ENCODE data around the gene SLIT3.

SLIT3 gene

DNA sequence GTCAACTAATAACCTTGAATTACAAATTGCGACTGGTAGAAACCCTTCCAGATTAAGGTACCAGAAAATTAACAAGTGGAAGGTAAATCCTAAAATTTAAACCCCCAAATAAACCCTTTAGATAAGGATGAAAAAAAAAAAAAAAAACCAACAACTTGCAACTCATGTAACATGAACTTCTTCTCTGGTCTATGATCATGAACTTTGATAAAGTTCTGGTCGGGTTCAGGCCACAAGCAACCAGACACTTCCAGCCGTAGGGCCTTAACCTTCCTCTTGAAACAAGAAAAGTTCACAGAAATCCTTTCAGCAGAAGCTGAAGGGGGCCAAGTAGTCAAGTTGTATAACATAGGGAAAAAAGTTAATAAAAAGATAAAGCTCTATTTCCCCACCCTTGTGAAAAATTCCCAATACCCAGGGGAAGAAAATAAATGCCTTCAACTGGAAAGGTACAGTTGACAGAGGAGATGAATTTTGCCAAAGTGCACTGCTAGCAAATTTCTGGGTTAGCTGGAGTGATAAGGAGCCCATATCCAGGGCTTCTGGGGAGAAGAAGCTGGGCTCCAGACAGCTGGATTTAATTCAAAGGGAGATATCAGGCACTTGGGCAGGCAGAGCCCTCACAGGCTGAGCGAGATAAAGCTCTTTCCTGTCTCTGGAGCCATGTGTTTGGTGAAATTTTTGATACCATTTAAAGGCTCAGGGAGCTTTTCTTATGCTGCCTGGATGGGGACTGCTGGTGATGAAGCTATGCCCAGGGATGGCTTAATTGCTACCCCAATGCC lies 487.6 kb downstream of the SLIT3 start:
- Histone ChIP-seq H3K27me3 (ENCODE audit: control insufficient read depth, insufficient read depth, low read length) (no peaks in the 10 kb centered on the region), H3K9ac (ENCODE audit: low read depth, low read length) (no peak overlapping the region), H3K36me3 (ENCODE audit: control insufficient read depth, insufficient read depth, low read length) (no peaks in the 10 kb centered on the region), H3K4me1 (ENCODE audit: control insufficient read depth, insufficient read depth, low read length) (no peaks in the 10 kb centered on the region), H3K9me3 (ENCODE audit: control insufficient read depth, insufficient read depth, low read length) (no peaks in the 10 kb centered on the region), H3K4me3 (ENCODE audit: low read depth, low read length) (no peak overlapping the region)

GRCh38 chr5:168810641-168811040 lies 490.3 kb downstream of the SLIT3 start:
- Histone ChIP-seq H3K4me1 (ENCODE audit: control insufficient read depth, insufficient read depth, low read length) (no peaks in the 10 kb centered on the region), H3K36me3 (ENCODE audit: control insufficient read depth, insufficient read depth, low read length) (no peaks in the 10 kb centered on the region), H3K9ac (ENCODE audit: low read depth, low read length) (no peak overlapping the region), H3K27me3 (ENCODE audit: control insufficient read depth, insufficient read depth, low read length) (no peaks in the 10 kb centered on the region), H3K9me3 (ENCODE audit: control insufficient read depth, insufficient read depth, low read length) (no peaks in the 10 kb centered on the region), H3K4me3 (ENCODE audit: low read depth, low read length) (no peak overlapping the region)

DNA sequence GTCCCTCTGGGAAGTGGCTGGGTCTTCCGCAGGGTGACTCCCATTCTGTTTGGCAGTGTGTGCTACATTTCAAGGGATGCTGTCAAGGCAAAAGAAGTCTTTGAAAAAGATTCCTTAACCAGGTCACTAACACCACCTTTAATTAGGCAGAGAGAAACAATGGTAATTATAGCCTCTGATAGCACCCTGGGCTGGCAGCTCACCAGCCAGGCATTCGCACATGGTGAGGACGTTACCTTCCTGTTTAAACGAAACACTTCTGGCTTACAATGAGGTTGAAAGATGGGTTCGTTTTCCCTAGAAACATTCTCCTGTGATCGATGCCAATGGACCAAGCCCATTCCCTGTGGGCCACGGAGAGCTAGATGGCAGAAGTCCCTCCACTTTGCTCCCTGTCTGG lies 491.7 kb downstream of the SLIT3 start:
- H3K9ac ChIP-seq (ENCODE audit: low read depth, low read length), result no peak overlapping the region
- no peaks in the 10 kb centered on the region for H3K36me3 ChIP-seq (ENCODE audit: control insufficient read depth, insufficient read depth, low read length)
- no peaks in the 10 kb centered on the region for H3K4me1 ChIP-seq (ENCODE audit: control insufficient read depth, insufficient read depth, low read length)
- no peaks in the 10 kb centered on the region for H3K27me3 ChIP-seq (ENCODE audit: control insufficient read depth, insufficient read depth, low read length)
- H3K9me3 ChIP-seq (ENCODE audit: control insufficient read depth, insufficient read depth, low read length), result no peaks in the 10 kb centered on the region
- no peak overlapping the region for H3K4me3 ChIP-seq (ENCODE audit: low read depth, low read length)

DNA sequence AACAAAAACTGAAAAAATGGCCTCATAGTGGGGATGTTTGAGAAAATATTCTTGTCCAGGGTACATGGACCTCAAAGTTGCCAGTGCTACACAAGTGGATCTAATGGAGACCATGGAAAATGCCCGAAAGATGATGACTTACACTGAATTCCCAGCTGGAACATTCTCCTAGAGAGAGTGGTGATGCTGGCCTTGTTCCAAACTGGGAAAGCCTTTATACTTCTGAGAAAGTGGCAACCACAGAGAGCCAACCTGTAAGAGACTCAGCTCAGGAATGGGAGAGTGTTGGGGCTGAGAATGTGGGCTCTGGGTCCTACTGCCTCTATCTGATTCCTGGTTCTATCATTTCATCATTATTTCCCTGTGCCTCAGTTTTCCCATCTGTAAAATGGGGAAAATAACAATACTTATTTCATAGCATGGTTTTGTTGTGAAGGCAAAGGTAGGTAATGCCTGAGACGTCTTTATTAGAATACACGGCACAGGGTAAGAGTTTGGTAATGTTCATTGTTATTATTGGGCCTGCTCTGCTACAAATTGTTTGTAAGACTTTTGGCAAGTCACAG lies 492.8 kb downstream of the SLIT3 start:
- Histone ChIP-seq H3K36me3 (ENCODE audit: control insufficient read depth, insufficient read depth, low read length) (no peaks in the 10 kb centered on the region), H3K27me3 (ENCODE audit: control insufficient read depth, insufficient read depth, low read length) (no peaks in the 10 kb centered on the region)

DNA sequence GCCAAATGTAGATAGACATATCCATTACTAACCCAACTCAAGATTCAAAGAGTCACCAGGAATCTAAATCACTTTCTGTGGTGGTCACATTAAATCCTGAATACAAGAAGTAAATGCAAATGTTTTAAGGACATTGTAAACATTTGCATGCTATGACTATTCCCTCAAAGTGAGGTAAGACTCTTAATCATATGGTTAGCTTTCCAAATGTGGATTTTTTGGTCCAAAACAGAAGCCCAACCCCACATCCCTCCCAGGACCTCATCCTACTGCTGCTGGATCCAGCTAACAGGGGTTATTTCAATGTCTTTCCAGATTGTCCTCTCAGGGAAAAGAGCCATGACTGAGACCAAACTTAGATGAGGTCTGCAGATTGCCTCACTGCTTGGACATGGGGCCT lies 493.7 kb downstream of the SLIT3 start:
- Histone ChIP-seq H3K4me1 (ENCODE audit: control insufficient read depth, insufficient read depth, low read length) (no peaks in the 10 kb centered on the region), H3K27me3 (ENCODE audit: control insufficient read depth, insufficient read depth, low read length) (no peaks in the 10 kb centered on the region), H3K4me3 (ENCODE audit: low read depth, low read length) (no peak overlapping the region)

More for the DNA sequence above, 492.8 kb downstream of the SLIT3 start:
- no peak overlapping the region for H3K9ac ChIP-seq (ENCODE audit: low read depth, low read length)
- H3K9me3 ChIP-seq (ENCODE audit: control insufficient read depth, insufficient read depth, low read length), result no peaks in the 10 kb centered on the region
- no peak overlapping the region for H3K4me3 ChIP-seq (ENCODE audit: low read depth, low read length)
- no peaks in the 10 kb centered on the region for H3K4me1 ChIP-seq (ENCODE audit: control insufficient read depth, insufficient read depth, low read length)

GRCh38 chr5:168803541-168803940 lies 497.4 kb downstream of the SLIT3 start:
- no peaks in the 10 kb centered on the region for H3K36me3 ChIP-seq (ENCODE audit: control insufficient read depth, insufficient read depth, low read length)
- H3K4me3 ChIP-seq (ENCODE audit: low read depth, low read length), result no peak overlapping the region
- H3K9me3 ChIP-seq (ENCODE audit: control insufficient read depth, insufficient read depth, low read length), result no peaks in the 10 kb centered on the region
- no peaks in the 10 kb centered on the region for H3K27me3 ChIP-seq (ENCODE audit: control insufficient read depth, insufficient read depth, low read length)
- H3K9ac ChIP-seq (ENCODE audit: low read depth, low read length), result no peak overlapping the region
- no peaks in the 10 kb centered on the region for H3K4me1 ChIP-seq (ENCODE audit: control insufficient read depth, insufficient read depth, low read length)

More for the DNA sequence above, 493.7 kb downstream of the SLIT3 start:
- Histone ChIP-seq H3K9me3 (ENCODE audit: control insufficient read depth, insufficient read depth, low read length) (no peaks in the 10 kb centered on the region), H3K36me3 (ENCODE audit: control insufficient read depth, insufficient read depth, low read length) (no peaks in the 10 kb centered on the region), H3K9ac (ENCODE audit: low read depth, low read length) (no peak overlapping the region)

- H3K4me1 ChIP-seq (ENCODE audit: control insufficient read depth, insufficient read depth, low read length), result no peaks in the 10 kb centered on the region
- H3K9me3 ChIP-seq (ENCODE audit: control insufficient read depth, insufficient read depth, low read length), result no peaks in the 10 kb centered on the region
- H3K27me3 ChIP-seq (ENCODE audit: control insufficient read depth, insufficient read depth, low read length), result no peaks in the 10 kb centered on the region
Measured at GRCh38 chr5:168802337-168802736, 498.6 kb downstream of the SLIT3 start.

DNA sequence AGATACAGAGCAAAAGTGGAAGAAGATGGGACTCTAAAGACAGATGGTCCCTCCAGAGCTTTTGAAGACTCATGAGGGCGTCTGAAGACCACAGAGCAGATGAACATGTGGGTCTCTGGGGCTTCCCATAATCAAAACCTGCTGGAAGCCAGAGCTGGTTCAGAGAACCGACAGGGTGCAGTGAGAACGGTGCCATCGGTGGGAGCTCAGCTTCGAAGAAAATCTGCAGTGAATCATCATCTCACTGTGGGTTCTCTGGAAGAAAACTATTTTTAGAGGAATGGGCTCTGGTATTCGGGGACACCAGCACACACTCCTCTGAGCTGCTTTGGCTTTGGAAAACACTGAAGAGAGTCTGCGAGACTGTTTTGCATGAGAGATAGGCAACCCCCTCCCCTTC lies 499.4 kb downstream of the SLIT3 start:
- Histone ChIP-seq H3K4me3 (ENCODE audit: low read depth, low read length) (no peak overlapping the region), H3K27me3 (ENCODE audit: control insufficient read depth, insufficient read depth, low read length) (no peaks in the 10 kb centered on the region), H3K4me1 (ENCODE audit: control insufficient read depth, insufficient read depth, low read length) (no peaks in the 10 kb centered on the region), H3K9me3 (ENCODE audit: control insufficient read depth, insufficient read depth, low read length) (no peaks in the 10 kb centered on the region), H3K36me3 (ENCODE audit: control insufficient read depth, insufficient read depth, low read length) (no peaks in the 10 kb centered on the region), H3K9ac (ENCODE audit: low read depth, low read length) (no peak overlapping the region)

More at GRCh38 chr5:168802337-168802736, 498.6 kb downstream of the SLIT3 start:
- no peaks in the 10 kb centered on the region for H3K36me3 ChIP-seq (ENCODE audit: control insufficient read depth, insufficient read depth, low read length)
- no peak overlapping the region for H3K9ac ChIP-seq (ENCODE audit: low read depth, low read length)
- H3K4me3 ChIP-seq (ENCODE audit: low read depth, low read length), result no peak overlapping the region

- H3K4me1 ChIP-seq (ENCODE audit: control insufficient read depth, insufficient read depth, low read length), result no peaks in the 10 kb centered on the region
- H3K36me3 ChIP-seq (ENCODE audit: control insufficient read depth, insufficient read depth, low read length), result no peaks in the 10 kb centered on the region
- no peak overlapping the region for H3K9ac ChIP-seq (ENCODE audit: low read depth, low read length)
- H3K27me3 ChIP-seq (ENCODE audit: control insufficient read depth, insufficient read depth, low read length), result no peaks in the 10 kb centered on the region
- no peaks in the 10 kb centered on the region for H3K9me3 ChIP-seq (ENCODE audit: control insufficient read depth, insufficient read depth, low read length)
- H3K4me3 ChIP-seq (ENCODE audit: low read depth, low read length), result no peak overlapping the region
Measured at GRCh38 chr5:168800701-168801100, 500.2 kb downstream of the SLIT3 start.

DNA sequence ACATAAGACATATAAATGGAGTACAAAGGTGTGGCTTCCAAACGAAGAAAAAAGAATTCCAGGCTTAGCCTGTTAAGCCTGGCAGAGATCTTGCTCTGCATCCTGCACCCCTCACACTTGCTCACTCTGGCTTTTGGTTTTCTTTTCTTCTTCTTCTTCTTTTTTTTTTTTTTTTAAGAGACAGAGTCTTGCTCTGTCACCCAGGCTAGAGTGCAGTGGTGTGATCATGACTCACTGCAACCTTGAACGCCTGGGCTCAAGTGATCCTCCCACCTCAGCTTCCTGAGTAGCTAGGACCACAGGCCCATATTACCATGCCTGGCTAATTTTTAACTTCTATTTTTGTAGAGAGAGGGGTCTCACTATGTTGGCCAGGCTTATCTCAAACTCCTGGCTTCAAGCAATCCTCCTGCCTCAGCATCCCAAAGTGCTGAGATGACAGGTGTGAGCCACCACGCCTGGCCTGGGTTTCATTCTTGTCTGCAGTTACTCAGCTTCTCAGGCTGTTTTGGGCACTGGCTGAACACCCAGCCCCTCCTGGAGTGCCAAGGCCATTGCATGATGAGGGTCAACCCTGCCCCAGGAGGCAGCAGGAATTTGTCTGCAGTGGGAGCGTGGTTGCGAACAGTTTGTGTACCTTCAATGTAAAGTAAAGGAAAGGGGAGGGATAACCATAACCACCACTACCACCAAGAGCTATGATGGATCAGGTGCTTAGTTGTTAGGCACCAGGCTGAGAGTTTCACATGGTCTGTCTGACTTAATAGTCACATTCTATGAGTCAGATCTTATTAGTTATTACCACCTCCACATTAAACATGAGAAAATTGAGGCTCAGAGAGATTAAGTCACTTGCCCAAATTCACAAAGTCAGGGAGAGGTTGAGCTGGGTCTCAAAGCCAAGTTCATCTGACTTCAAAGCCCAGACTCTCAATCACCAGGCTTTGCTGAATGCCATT lies 502.6 kb downstream of the SLIT3 start:
- Histone ChIP-seq H3K9ac (ENCODE audit: low read depth, low read length) (no peak overlapping the region), H3K27me3 (ENCODE audit: control insufficient read depth, insufficient read depth, low read length) (no peaks in the 10 kb centered on the region)

DNA sequence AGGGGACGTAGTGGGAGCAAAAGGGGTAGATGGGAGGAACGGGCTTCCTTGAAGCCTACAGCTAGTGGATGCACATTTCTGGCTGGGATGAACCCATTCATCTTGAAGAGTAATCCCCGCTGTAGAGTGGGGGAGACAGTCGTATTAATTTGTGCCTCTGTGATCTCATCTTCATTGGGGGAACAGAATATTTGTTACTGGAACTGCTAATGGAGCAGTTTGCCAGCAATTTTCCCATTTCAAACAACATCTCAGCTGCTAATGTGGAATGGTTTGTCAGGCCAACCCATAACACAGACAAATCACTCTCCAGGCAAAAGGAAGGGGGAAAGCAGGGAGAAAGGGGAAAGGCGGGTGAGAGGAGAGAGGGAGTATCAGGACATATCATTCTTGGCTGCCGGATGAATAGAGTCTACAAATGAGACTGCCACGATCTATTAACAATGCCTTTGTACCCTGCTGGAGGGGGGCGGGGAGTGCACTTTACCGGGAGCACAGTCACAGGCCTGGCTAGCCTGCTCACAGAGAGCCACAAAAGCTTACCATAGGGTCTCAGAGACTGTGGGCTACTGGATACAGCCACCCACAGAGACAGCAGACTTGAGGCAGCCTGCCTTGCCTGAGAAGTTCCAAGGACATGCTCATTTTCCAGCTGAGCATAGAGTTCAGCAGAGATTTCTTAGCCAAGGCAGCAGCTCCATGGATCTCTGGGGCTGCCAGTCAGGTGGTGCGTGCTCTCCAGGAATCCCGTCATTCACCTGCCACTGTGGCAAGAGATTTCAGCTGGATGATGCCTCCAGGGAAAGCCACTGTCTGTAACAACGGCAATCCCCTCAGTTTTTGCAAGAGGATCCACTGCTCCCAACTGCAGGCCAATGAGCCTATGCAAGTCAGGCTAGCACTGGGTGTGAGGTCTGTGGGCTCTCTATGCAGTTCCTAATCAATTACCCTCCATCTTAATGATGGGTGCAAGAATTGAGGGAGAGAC lies 504.1 kb downstream of the SLIT3 start:
- H3K9ac ChIP-seq (ENCODE audit: low read depth, low read length), result no peak overlapping the region
- H3K36me3 ChIP-seq (ENCODE audit: control insufficient read depth, insufficient read depth, low read length), result no peaks in the 10 kb centered on the region
- H3K4me1 ChIP-seq (ENCODE audit: control insufficient read depth, insufficient read depth, low read length), result no peaks in the 10 kb centered on the region
- H3K9me3 ChIP-seq (ENCODE audit: control insufficient read depth, insufficient read depth, low read length), result no peaks in the 10 kb centered on the region
- H3K27me3 ChIP-seq (ENCODE audit: control insufficient read depth, insufficient read depth, low read length), result no peaks in the 10 kb centered on the region
- H3K4me3 ChIP-seq (ENCODE audit: low read depth, low read length), result no peak overlapping the region

More for the DNA sequence above, 502.6 kb downstream of the SLIT3 start:
- no peaks in the 10 kb centered on the region for H3K36me3 ChIP-seq (ENCODE audit: control insufficient read depth, insufficient read depth, low read length)
- no peak overlapping the region for H3K4me3 ChIP-seq (ENCODE audit: low read depth, low read length)
- no peaks in the 10 kb centered on the region for H3K9me3 ChIP-seq (ENCODE audit: control insufficient read depth, insufficient read depth, low read length)
- H3K4me1 ChIP-seq (ENCODE audit: control insufficient read depth, insufficient read depth, low read length), result no peaks in the 10 kb centered on the region
